HepG2 (cell line): Measurements from ENCODE around the gene AMZ2. TPM values are rescaled to one million over a fixed set of nuclear protein-coding genes. Genes with fewer than 3 reads are reported as not detected.

Experiments
- ATAC-seq: fragments of 200-7000 bp; cut with Tn5 transposase; 3 replicates; pipeline ENCODE4 v1.9.1; 2020; ENCODE audit warnings: mild to moderate bottlenecking, moderate library complexity
- BruUV-seq: library from RNA; stranded (reverse); fragments of 400-500 nt; replicated peaks from 2 replicates; lab custom pipeline; 2021; lab: Mats Ljungman, UMichigan
- CTCF ChIA-PET: fragments of 300-600 bp; formaldehyde crosslinking; extraction: SDS; loops from one replicate; lab custom pipeline; 2021; ENCODE audit warnings: low total read pairs, inconsistent platforms, low intra/inter-chr PET ratio; lab: Yijun Ruan, JAX
- POLR2A ChIA-PET: fragments of 350-600 bp; sonication (Branson Sonifier 250); formaldehyde crosslinking; loops from one replicate; lab custom pipeline; 2020; ENCODE audit warnings: antibody characterized with exemption, inconsistent platforms; lab: Yijun Ruan, JAX
- DNase-seq: peaks from one replicate; pipeline ENCODE4 v3.0.0-alpha.2; 2015; ENCODE audit warnings: low spot score
- FAIRE-seq: peaks from 3 replicates; lab custom pipeline; 2011; peaks lifted over from hg19 to GRCh38; lab: Jason Lieb, UNC
- H2AFZ ChIP-seq: one replicate; pipeline ENCODE4 v1.6.1; 2011; ENCODE audit warnings: low read length, inconsistent platforms
- H3K27ac ChIP-seq: fragments of 300-600 bp; 3 replicates; pipeline ENCODE4 v1.8.0; 2011; ENCODE audit warnings: mixed run types, mild to moderate bottlenecking, mixed read lengths, low read length, inconsistent platforms; ENCODE audit not compliant: insufficient read depth; ENCODE audit errors: extremely low read length
- H3K27me3 ChIP-seq, 2 experiments: fragments of 200-600 bp in 1 of 2; 2 replicates in 1 of 2; 3 replicates in 1 of 2; pipeline versions ENCODE4 v1.6.0 to v1.8.0; 2011; ENCODE audit warnings: low read length in 2 of 2, mild to moderate bottlenecking in 2 of 2, moderate library complexity in 2 of 2, inconsistent platforms in 1 of 2; ENCODE audit not compliant: insufficient read depth in 2 of 2, control insufficient read depth in 1 of 2
- H3K36me3 ChIP-seq, 2 experiments: fragments of 200-600 bp in 1 of 2; replicated peaks in 1 of 2; 2 replicates in 1 of 2; 3 replicates in 1 of 2; pipeline versions ENCODE4 v1.5.1 to v1.8.0; 2011; ENCODE audit warnings: low read length in 2 of 2, inconsistent platforms in 1 of 2; ENCODE audit not compliant: insufficient read depth in 2 of 2, control insufficient read depth in 1 of 2
- H3K4me1 ChIP-seq: 2 replicates; pipeline ENCODE4 v1.5.1; 2012; ENCODE audit warnings: low read length, inconsistent platforms; ENCODE audit not compliant: insufficient read depth
- H3K4me2 ChIP-seq: 2 replicates; pipeline ENCODE4 v1.6.0; 2011; ENCODE audit warnings: low read depth, low read length, inconsistent platforms
- H3K4me3 ChIP-seq, 3 experiments: fragments of 200-600 bp in 1 of 3; sonication (generic), shearing (Covaris generic) in 1 of 3; replicated peaks in 1 of 3; 2 replicates each; pipeline ENCODE4 v1.5.1; 2011 to 2016; ENCODE audit warnings: low read length in 3 of 3, inconsistent platforms in 2 of 3, low read depth in 2 of 3, mild to moderate bottlenecking in 2 of 3, control low read depth in 1 of 3, mixed read lengths in 1 of 3; ENCODE audit not compliant: insufficient read depth in 1 of 3
- H3K79me2 ChIP-seq: one replicate; pipeline ENCODE4 v1.6.1; 2011; ENCODE audit warnings: low read length, inconsistent platforms; ENCODE audit not compliant: insufficient read depth
- H3K9ac ChIP-seq: 2 replicates; pipeline ENCODE4 v1.6.0; 2011; ENCODE audit warnings: mild to moderate bottlenecking, low read depth, low read length, inconsistent platforms; ENCODE audit not compliant: insufficient read depth
- H3K9me3 ChIP-seq: 2 replicates; pipeline ENCODE4 v1.5.1; 2012; ENCODE audit warnings: mild to moderate bottlenecking, low read length
- H4K20me1 ChIP-seq: 2 replicates; pipeline ENCODE4 v1.6.0; 2011; ENCODE audit warnings: inconsistent platforms, mild to moderate bottlenecking, low read length, moderate library complexity; ENCODE audit not compliant: insufficient read depth
- FOXA1 ChIP-seq, 2 experiments: fragments of 450-650 bp in 1 of 2; sonication (generic) in 1 of 2; formaldehyde crosslinking in 1 of 2; IDR thresholded peaks; 2 replicates each; pipeline versions ENCODE4 v1.4.0 to v1.6.1; 2016 to 2020; ENCODE audit warnings: missing genetic modification reagents in 1 of 2
- FOXA3 ChIP-seq: IDR thresholded peaks from 2 replicates; pipeline ENCODE4 v1.6.1; 2016; ENCODE audit warnings: missing genetic modification reagents, missing compliant biosample characterization
- JUNB ChIP-seq: sonication (generic); formaldehyde crosslinking; IDR thresholded peaks from 2 replicates; pipeline ENCODE4 v1.8.0; 2022; ENCODE audit warnings: missing genetic modification reagents, mild to moderate bottlenecking, borderline replicate concordance
- PHF20 ChIP-seq: sonication (generic); formaldehyde crosslinking; IDR thresholded peaks from 2 replicates; pipeline ENCODE4 v1.5.0; 2020; ENCODE audit warnings: mild to moderate bottlenecking, missing genetic modification reagents
- SAFB2 ChIP-seq: sonication (generic); formaldehyde crosslinking; IDR thresholded peaks from 2 replicates; pipeline ENCODE4 v1.5.1; 2020; ENCODE audit warnings: missing genetic modification reagents, low read depth, mild to moderate bottlenecking, borderline replicate concordance
- SIX1 ChIP-seq: sonication (generic); formaldehyde crosslinking; IDR thresholded peaks from 2 replicates; pipeline ENCODE4 v1.4.0; 2020; ENCODE audit warnings: missing genetic modification reagents, borderline replicate concordance
- SNAPC4 ChIP-seq: sonication (generic); formaldehyde crosslinking; IDR thresholded peaks from 2 replicates; pipeline ENCODE4 v1.4.0; 2020; ENCODE audit warnings: mild to moderate bottlenecking, missing genetic modification reagents
- TFAP4 ChIP-seq: sonication (generic); IDR thresholded peaks from 2 replicates; pipeline ENCODE4 v1.6.1; 2016; ENCODE audit warnings: low read depth, borderline replicate concordance
- ZEB1 ChIP-seq: IDR thresholded peaks from 2 replicates; pipeline ENCODE4 v1.6.1; 2012; ENCODE audit warnings: mild to moderate bottlenecking, low read depth, inconsistent platforms; ENCODE audit not compliant: insufficient replicate concordance
- ZNF343 ChIP-seq: sonication (generic); formaldehyde crosslinking; IDR thresholded peaks from 2 replicates; pipeline ENCODE4 v1.4.0; 2020; ENCODE audit warnings: mild to moderate bottlenecking, missing genetic modification reagents
- ZNF501 ChIP-seq: sonication (generic); formaldehyde crosslinking; IDR thresholded peaks from 2 replicates; pipeline ENCODE4 v1.5.1; 2020; ENCODE audit warnings: mild to moderate bottlenecking, moderate library complexity, missing genetic modification reagents
- ZNF556 ChIP-seq: sonication (generic); formaldehyde crosslinking; IDR thresholded peaks from 2 replicates; pipeline ENCODE4 v1.4.0; 2020; ENCODE audit warnings: mild to moderate bottlenecking, missing genetic modification reagents, borderline replicate concordance
- ZNF691 ChIP-seq: sonication (generic); formaldehyde crosslinking; IDR thresholded peaks from 2 replicates; pipeline ENCODE4 v1.4.0; 2020; ENCODE audit warnings: missing genetic modification reagents, low read depth, mild to moderate bottlenecking, borderline replicate concordance
- WGBS: methylation state at CpG from one replicate; pipeline ENCODE4 v1.1.6; 2017; ENCODE audit warnings: low lambda C conversion rate; 5-methylcytosine and 5-hydroxymethylcytosine counted together
- in situ Hi-C: cut with HindIII; loops from 2 replicates; pipeline ENCODE4 v1.10.0; 2017; ENCODE audit warnings: low pct_unique_long_range_greater_than_20kb; ENCODE audit not compliant: extremely low pct_ligation_motif_present
- intact Hi-C: fragments of 100-400 bp; cut with micrococcal nuclease; formaldehyde crosslinking; loops from one replicate; pipeline ENCODE4 v1.10.0; 2022; ENCODE audit not compliant: unreplicated experiment
- polyA plus RNA-seq, 8 experiments: library from polyadenylated mRNA; depleted of rRNA in 3 of 8; stranded (reverse) in 7 of 8; unstranded in 1 of 8; fragments of >200 nt; fragmentation: Illumina TruSeq in 4 of 8; extraction: Trizol in 4 of 8; gene quantifications; 2 replicates each; pipeline versions ENCODE4 v1.2.1 to v1.2.3, GENCODE V29; 2011 to 2016; ENCODE audit warnings: low read depth in 4 of 8, missing spikeins in 1 of 8, mixed read lengths in 1 of 8; ENCODE audit not compliant: insufficient read depth in 1 of 8
- total RNA-seq, 5 experiments: library from RNA; depleted of rRNA; stranded (reverse); fragments of >200 nt; fragmentation: Illumina TruSeq; extraction: Trizol; gene quantifications; 2 replicates each; pipeline ENCODE4 v1.2.3, GENCODE V29; 2016; ENCODE audit warnings: low read depth in 1 of 5

AMZ2 gene
- total and polyA plus RNA-seq, 2 of the 13 experiments (the other 11 are each of a cell fraction or from before 2014, with no cell fraction given) = 86.9 to 90.2 TPM

- H3K27me3 ChIP-seq = no peaks in the 10 kb centered on the region
- 66% methylated on average over 9 of the region's 9 CpGs for WGBS
- no peak overlapping the region for H3K4me2 ChIP-seq
- ChIA-PET CTCF (no interaction called here), POLR2A (interaction anchor here (2.1 kb wide), 1 partner anchor 11 kb away, joined by 4 read pairs; no protein-coding TSS in a partner anchor)
- no peaks in the 10 kb centered on the region for H3K79me2 ChIP-seq
- TF ChIP-seq ZNF556 (0 out of 2 replicates have a peak, but pooled peaks have one; percentile 23), ZNF501 (0 out of 2 replicates have a peak, but pooled peaks have one; percentile 69), ZEB1 (peak; percentile 45), JUNB (no peak), ZNF691 (CRISPR knock-in tag) (0 out of 2 replicates have a peak, but pooled peaks have one; percentile 38), SIX1 (CRISPR knock-in tag) (peak; percentile 84; the same call in 1 of the 2 replicates), ZNF343 (CRISPR knock-in tag) (0 out of 2 replicates have a peak, but pooled peaks have one; percentile 46), SNAPC4 (CRISPR knock-in tag) (0 out of 2 replicates have a peak, but pooled peaks have one; percentile 36), FOXA1 (IDR thresholded peaks at IDR 0.05) (no peak), FOXA1 (CRISPR knock-in tag; IDR thresholded peaks at IDR 0.05) (0 out of 2 replicates have a peak, but pooled peaks have one; percentile 22), SAFB2 (no peak), PHF20 (CRISPR knock-in tag) (no peak), TFAP4 (peak; percentile 67; the same call in 1 of the 2 replicates), FOXA3 (CRISPR knock-in tag) (0 out of 2 replicates have a peak, but pooled peaks have one; percentile 10)
- H3K9ac ChIP-seq = no peak overlapping the region; the same call in 1 of the 2 replicates
- H4K20me1 ChIP-seq = no peaks in the 10 kb centered on the region
- no peak overlapping the region for H3K4me3 ChIP-seq
- peaks cover 61% of the 10 kb centered on the region for H3K4me1 ChIP-seq
- H3K27ac ChIP-seq = no peak overlapping the region
- H3K36me3 ChIP-seq = no peaks in the 10 kb centered on the region
- peak; percentile 77 for ATAC-seq
- H3K9me3 ChIP-seq = no peaks in the 10 kb centered on the region
- in situ Hi-C loops = no loop called here
- no peak for DNase-seq
- no peak overlapping the region for H2AFZ ChIP-seq
- intact Hi-C loops = no loop called here
- no TSS peak for BruUV-seq
- FAIRE-seq = no peak
Measured at GRCh38 chr17:68301438-68301959, 53.7 kb downstream of the AMZ2 start.
